ENCODE measurements around the gene LPAR1.
A peak's percentile ranks its signal among the peaks of the same experiment; 100 is the strongest.

LPAR1 gene

GRCh38 chr9:110898358-110898757 lies 139.9 kb downstream of the LPAR1 start:
- no peak overlapping the region for H3K4me3 ChIP-seq (ENCODE audit: control insufficient read depth, low read depth, low read length)
- DNase-seq (ENCODE audit: low read depth) = no peak
- no peak for TF ChIP-seq CTCF (conservative IDR thresholded peaks at IDR 0.05; ENCODE audit: control insufficient read depth, insufficient read depth, low read depth, low read length)

DNA sequence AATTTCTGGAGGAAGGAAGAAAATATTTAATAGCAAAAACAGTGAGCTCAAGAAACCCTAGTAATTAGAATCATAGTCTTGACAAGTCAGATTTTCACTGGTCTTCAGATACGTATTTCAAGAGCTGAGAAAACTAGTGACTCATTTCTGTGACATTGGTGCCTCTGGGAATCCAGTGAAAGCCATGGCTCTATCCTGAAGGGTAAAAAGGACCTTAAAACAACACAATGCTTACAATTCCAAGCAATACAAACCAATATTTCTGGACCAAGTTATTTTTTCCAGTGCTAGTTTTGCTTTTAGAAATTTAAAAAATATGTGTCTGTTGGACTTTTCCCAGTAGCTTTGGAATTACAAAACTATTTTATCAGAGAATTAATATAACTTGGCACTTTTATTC lies 140.3 kb downstream of the LPAR1 start:
- TF ChIP-seq CTCF (conservative IDR thresholded peaks at IDR 0.05; ENCODE audit: control insufficient read depth, insufficient read depth, low read depth, low read length) = no peak
- peak; percentile 74 for DNase-seq (ENCODE audit: low read depth)
- no peak overlapping the region for H3K4me3 ChIP-seq (ENCODE audit: control insufficient read depth, low read depth, low read length)

DNA sequence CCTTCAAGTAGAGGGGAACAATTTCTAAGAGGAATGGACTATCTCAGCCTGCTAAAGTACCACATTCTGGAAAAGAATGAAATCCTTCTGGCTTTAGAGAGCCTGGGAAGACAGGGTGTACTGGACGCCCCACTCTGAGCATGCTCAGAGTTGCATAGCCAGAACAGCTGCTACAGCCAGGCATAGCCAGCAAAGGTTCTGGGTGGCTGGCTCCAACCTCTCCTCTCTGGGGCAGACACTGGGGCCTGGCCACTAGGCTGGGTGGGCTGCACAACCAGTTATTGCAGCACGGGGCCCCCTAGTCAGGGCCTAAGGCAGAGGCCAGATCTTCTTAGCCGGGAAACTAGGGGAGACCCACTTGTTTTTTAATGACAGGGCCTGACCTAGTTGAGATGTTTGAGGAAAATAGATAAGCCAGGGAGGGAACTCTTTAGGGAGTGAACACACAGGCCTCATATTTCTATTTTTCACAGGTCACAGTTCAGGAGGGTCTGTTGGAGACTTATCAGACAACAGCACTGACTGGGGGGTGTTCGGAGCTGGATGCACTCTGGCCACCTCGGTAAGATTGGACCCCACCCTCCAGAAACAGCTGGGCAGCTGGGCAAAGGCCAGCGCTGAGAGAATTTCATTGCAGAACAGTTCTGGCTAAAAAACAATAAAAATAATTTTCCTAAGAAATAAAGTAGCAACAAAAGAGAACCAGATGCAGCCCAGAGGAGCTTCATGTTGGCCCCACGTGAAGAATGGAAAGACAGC lies 142.9 kb downstream of the LPAR1 start:
- DNase-seq (ENCODE audit: low read depth) = no peak

DNA sequence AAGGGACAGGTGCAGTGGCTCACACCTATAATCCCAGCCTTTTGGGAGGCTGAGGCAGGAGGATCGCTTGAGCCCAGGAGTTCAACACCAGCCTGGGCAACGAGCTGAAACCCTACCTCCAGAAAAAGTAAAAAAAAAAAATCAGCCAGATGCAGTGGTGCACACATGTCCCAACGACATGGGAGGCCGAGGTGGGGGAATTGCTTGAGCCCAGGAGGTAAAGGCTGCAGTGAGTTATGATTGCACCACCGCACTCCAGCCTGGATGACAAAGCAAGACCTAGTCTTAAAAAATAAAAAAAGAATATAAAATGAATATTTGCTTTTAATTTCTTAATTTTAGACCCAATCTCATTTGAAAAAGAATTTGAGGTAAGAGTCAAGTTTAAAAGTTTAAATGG lies 143.5 kb downstream of the LPAR1 start:
- no peak for DNase-seq (ENCODE audit: low read depth)

More for the DNA sequence above, 142.9 kb downstream of the LPAR1 start:
- no peak overlapping the region for H3K4me3 ChIP-seq (ENCODE audit: control insufficient read depth, low read depth, low read length)
- TF ChIP-seq CTCF (conservative IDR thresholded peaks at IDR 0.05; ENCODE audit: control insufficient read depth, insufficient read depth, low read depth, low read length) = no peak

DNA sequence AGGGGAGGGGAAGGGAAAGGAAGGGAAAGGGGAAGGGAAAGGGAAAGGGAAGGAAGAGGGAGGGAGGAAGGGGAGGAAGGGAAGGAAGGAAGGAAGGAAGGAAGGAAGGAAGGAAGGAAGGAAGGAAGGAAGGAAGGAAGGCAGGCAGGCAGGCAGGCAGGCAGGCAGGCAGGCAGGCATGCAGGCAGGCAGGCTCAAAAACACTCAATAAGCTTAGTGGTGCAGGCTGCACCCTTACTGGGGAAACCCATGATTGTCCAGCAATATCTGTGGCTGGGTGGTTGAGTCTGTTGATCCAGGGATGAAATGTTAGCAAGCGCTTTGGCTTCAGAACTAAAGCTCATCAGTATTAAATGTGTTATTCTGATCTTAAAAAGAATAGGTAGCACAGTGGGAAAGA lies 145.6 kb downstream of the LPAR1 start:
- no peak for DNase-seq (ENCODE audit: low read depth)
- H3K4me3 ChIP-seq (ENCODE audit: control insufficient read depth, low read depth, low read length) = no peak overlapping the region
- no peak for TF ChIP-seq CTCF (conservative IDR thresholded peaks at IDR 0.05; ENCODE audit: control insufficient read depth, insufficient read depth, low read depth, low read length)

More for the DNA sequence above, 143.5 kb downstream of the LPAR1 start:
- TF ChIP-seq CTCF (conservative IDR thresholded peaks at IDR 0.05; ENCODE audit: control insufficient read depth, insufficient read depth, low read depth, low read length) = no peak
- no peak overlapping the region for H3K4me3 ChIP-seq (ENCODE audit: control insufficient read depth, low read depth, low read length)

DNA sequence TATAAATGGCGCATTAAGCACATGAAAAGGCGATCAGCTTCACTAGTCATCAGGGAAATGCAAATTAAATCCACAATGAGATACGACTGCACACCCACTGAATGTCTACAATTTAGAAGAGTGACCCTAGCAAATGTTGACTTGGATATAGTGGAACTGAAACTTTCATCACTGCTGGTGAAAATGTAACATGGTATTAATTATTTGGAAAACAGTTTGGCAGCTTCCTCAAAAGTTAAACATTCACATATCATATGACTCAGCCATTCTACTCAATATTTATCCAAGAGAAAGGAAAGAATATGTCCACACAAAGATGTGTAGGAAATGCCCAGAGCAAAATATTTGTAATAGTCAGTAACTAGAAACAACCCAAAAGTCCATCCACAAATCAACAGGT lies 146.5 kb downstream of the LPAR1 start:
- no peak for TF ChIP-seq CTCF (conservative IDR thresholded peaks at IDR 0.05; ENCODE audit: control insufficient read depth, insufficient read depth, low read depth, low read length)
- H3K4me3 ChIP-seq (ENCODE audit: control insufficient read depth, low read depth, low read length) = no peak overlapping the region
- DNase-seq (ENCODE audit: low read depth) = peak; percentile 74

All from fibroblast of mammary gland (primary cell).